Right lung (tissue), 5 donors: ENCODE measurements around the gene IDNK. TPM values are rescaled to one million over a fixed set of nuclear protein-coding genes. Genes with fewer than 3 reads are reported as not detected.

Experiments
- DNase-seq, 2 donors: peaks; one replicate each; pipeline ENCODE4 v3.0.0-alpha.2; 2013
- polyA plus RNA-seq, 5 donors: library from polyadenylated mRNA; unstranded; fragments of 120-200 nt; gene quantifications; one replicate each; pipeline versions ENCODE4 v1.2.1 to v1.2.3, GENCODE V29; 2013; ENCODE audit warnings: inconsistent platforms in 1 of 5, low replicate concordance in 1 of 5; ENCODE audit not compliant: insufficient read length in 5 of 5, insufficient read depth in 1 of 5

The IDNK gene
- polyA plus RNA-seq, 5 donors, result 4.8 to 7.3 (median 6.2) TPM

- DNase-seq, result no peak
These were observed 58.5 kb downstream of the IDNK start for GRCh38 chr9:83681490-83681889.

GRCh38 chr9:83688921-83689320 is 66.0 kb downstream of the IDNK start:
- DNase-seq, result no peak

- DNase-seq, result no peak
These were observed 68.5 kb downstream of the IDNK start for GRCh38 chr9:83691492-83691891.

Other genes with a start within 250 kb of the IDNK start
- gene FRMD3, start 84.7 kb upstream of the IDNK start, polyA plus RNA-seq, result 1 to 10 TPM; 2.2 to 2.9 (median 2.5) TPM
- 10 to 100 TPM; 81.5 to 98.1 (median 93.9) TPM for gene UBQLN1, start 84.8 kb downstream of the IDNK start, polyA plus RNA-seq
- 10 to 100 TPM; 12.4 to 17.1 (median 15.9) TPM for gene GKAP1, start 194.6 kb downstream of the IDNK start, polyA plus RNA-seq